GM18520 (cell line): ENCODE data around the gene DHRS7B.
"Not testable (repeated sequence)": the region's sequence is repeated elsewhere in the genome, so short reads cannot be mapped to it uniquely, and the experiment has no call there.

Source experiments
- ATAC-seq: cut with Tn5 transposase; IDR thresholded peaks from one replicate; pipeline ENCODE4 v1.9.1; 2021; ENCODE audit not compliant: unreplicated experiment

DHRS7B gene

DNA sequence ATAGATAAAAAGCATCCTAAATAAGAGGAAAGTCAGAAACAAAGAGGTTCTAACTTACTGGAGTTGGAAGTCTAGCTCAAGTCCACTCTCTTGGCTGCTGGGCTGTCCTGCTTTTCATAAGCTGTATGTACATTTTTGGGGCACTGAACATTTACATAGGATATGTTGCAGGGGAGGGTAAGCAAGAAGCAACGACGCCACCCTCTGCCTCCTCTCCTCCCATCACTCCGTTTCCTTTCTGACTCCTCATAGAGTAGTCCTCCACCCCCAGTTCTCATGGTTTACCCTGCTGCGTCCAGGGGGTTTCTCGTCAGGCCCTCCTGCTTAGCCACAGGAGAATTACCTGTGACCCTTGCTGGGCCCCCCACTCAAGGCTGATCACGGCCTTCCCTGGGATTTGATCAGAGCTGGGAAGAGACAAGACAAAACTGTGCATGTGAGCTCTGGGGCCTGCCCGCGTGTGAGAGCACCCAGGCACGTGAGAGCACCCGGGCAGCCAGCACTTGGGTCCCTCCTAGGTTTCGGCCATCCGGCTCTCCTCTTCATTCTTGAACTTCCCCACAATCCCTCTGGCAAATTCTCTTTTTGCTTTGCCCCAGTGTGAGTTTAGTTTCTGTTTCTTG, 50.1 kb downstream of the DHRS7B start:
- ATAC-seq: no peak

DNA sequence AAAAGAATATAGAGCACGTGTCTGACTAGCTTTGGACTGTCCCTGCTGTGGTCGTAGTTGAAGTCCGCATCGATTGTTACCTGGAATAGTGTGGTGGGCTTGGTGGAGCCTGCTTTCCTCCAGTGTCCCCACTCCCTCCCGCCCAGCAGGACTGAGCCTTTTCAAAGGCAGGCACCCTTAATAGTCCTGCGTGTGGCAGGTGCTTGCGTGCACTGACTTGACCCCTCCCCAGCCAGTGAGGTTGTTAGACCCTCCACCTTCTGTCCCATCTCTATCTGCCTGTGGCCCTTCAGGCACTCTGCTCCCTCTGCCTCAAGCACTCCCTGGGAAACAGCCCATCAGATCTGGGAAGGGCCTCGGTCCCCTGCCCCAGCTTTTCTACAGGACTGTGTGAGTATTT, 50.6 kb downstream of the DHRS7B start:
- ATAC-seq: no peak

DNA sequence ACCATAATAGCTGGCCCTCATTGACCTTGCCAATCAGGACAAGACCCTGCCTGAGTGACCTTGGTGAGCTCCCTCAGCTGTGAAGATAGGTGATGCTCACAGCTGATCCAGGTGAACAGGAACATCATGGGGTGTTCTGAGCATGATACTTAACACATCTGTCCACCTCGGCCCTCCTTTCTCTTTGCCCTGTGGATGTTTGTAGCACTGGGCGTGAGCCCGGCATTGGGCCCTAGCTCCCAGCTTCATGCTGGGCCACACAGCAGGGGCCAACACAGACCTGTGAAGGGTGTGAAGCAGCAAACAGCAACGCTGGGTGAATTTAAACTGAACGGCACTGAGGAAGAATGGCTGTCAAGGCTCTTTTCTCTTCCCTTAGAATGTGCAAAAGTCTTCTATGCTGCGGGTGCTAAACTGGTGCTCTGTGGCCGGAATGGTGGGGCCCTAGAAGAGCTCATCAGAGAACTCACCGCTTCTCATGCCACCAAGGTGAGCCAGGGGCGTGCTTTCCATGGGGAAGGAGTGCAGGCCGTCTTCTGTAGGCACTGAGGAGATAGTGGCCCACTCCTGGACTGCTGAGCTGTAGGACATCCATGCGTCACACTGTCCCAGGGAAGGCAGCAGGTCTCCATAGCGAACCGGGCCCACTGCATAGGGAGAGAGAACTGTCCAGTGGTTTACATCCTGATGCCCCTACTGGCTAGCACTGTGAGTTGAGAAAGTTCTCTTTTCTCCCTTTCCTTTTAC, 51.3 kb downstream of the DHRS7B start:
- ATAC-seq: no peak

DNA sequence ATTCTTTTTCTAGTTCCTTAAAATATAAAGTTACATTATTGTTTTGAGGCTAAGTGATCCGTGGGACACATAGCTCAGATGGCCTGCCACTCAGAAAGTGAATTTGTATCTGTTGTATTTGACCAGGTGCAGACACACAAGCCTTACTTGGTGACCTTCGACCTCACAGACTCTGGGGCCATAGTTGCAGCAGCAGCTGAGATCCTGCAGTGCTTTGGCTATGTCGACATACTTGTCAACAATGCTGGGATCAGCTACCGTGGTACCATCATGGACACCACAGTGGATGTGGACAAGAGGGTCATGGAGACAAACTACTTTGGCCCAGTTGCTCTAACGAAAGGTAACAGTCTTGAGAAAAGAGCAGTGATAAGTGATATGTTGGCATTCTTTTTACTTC, 56.7 kb downstream of the DHRS7B start:
- no peak for ATAC-seq

DNA sequence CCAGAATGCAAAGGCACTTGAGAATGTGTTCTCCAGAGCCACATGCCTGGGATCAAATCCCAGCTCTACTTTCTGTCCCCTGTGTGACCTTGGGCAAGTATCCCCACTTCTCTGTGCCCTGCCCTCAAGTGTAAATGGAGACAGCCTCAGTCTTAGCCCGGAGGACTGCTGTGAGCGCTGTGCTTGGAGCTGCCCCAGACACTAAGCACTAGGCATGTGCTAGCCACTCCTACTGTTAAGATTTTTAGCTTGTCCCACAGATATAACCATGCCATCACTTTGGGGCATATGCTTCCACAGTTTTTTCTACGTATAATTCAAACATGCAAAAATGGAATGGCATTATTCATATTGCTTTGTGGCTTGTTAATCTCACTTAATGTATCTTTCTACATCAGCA, 57.8 kb downstream of the DHRS7B start:
- no peak for ATAC-seq

DNA sequence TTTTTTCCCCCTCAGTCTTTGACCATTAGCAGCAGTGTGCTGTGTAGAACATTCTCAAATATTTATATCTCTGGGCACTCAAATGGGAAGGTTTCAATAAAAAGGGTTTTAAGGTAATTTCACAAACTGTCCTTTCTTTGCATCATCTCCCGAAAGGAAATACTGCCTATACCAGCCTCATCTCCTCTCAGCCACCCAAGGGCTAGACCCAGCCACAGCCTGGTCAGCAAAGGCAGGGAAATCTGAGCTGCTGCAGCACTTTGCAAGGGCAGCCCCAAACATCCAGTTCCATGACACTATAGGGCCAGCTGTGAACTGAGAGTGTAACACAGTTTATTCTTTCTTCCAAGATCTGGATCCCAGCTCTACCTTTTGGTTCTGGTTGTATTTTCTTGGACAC, 58.3 kb downstream of the DHRS7B start:
- ATAC-seq: no peak

DNA sequence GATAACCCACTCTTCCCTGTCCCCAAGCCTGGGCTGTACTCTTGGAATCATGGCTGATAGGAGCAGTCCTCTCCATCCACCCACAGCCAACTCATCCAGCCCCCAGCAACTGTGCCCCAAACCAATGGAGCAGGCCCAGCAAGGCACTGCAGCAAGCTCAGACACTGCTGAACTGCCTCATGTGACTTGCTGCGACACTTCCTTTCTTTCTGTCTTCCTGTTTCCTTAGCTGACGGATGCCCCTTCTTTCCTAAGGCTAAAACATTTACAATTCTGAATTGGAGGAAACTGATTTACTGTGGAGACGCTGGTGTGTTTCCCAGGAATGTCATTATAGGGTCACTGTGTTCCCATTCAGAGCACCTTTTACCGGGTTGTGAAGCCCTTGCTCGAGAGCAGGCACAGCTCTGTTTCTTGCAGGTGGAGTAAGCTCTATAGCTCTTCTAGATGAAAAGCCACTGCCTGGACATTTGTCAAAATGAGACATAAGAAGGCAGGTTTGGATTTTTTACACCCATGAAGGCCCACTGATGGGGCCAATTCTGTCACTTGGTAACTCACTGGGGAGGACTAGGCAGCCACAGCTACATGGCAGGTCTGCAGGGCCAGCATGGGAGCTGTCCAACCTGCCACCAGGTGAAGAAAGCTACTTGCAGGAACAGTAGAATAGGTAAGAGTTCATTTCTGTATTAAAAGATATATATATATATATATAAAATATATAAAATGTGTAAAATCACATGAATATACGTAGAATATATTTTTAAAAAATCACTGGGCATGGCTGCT, 59.8 kb downstream of the DHRS7B start:
- no peak for ATAC-seq

DNA sequence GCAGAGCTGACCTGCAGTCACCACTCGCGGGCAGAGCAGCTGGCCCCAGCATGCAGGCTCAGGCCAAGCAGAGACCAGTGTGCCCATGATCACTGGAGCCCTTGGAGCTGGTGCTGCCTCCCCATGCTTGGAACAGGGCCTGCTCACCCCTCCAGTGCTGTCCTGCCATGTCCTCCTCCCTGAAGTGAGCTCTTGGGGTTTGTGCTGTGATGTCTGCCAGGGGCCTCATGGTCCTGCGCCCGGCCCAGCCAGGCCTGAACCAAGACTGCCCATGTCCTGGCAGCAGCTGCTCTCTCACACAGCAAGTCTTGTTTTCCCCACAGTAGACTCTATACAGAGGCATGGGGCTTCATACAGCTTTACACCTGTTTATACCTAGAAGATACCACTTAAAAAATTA, 62.6 kb downstream of the DHRS7B start:
- no peak for ATAC-seq

DNA sequence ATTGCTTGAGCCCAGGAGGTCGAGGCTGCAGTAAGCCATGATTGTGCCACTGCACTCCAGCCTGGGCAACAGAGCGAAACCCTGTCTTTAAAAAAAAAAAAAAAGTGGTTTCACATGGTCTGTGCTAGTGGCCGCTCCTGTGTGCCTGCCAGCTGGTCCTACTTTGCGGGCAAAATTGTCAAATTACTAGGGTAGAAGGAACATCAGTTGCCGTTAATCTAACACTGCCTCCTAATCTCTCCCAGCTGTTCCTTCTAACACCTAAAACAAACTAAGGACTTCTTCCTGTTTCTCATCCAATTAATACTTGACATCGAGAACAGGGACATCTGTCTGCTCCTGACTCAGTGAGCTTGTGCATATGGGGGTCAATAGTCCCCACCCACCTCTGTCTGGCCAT, 63.3 kb downstream of the DHRS7B start:
- no peak for ATAC-seq

DNA sequence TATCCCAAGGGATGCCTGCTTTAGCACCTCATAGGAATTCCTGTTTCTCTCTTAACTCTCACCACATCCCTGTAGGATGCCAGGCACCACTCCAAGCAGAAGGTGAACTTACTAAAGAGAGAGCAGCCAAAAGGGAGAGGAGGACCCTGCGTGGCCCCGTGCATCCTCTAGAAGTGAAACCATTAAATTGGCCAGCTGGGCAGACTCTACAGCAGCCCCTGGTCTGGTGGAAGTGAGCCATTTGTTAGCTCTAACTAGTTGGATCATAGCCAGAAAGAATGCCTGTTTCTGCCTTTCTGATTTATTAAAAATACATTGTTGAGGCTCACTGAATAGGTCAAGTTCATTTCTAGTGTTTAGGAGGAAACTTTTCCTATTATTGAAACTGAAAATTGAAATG, 64.9 kb downstream of the DHRS7B start:
- no peak for ATAC-seq

DNA sequence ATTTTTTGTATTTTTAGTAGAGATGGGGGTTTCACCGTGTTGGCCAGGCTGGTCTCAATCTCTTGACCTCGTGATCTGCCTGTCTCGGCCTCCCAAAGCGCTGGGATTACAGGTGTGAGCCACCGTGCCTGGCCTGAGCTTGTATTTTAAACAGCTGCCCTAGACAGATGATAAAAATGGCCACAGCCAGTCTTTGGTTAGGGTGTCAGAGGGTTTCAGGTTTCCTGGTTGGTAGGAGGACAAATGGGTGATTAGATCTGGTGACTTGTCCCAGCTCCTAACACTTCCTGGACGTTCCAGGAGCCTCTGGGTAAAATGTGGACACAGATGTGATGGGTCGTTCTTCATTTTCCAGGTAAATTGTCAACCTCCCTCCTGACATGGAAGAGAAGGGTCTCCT, 65.7 kb downstream of the DHRS7B start:
- not testable (repeated sequence) for ATAC-seq

DNA sequence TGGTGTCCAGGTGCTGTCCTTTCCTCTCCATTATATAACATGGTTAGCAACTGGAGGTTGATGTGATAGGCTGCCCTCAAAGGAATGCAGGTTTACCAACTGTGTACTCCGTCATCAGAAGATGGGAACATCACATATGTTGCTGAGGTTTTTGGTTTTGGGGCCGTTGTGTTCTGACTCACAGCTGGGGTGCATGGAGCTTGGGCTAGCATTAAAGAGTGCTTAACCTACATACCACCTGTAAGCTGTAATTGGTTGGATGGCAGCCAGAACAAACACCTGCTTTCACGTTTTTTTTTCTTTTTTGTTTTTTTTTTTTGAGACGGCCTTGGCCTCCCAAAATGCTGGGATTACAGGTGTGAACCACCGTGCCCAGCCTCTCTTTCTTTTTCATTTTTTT, 66.3 kb downstream of the DHRS7B start:
- ATAC-seq: no peak

DNA sequence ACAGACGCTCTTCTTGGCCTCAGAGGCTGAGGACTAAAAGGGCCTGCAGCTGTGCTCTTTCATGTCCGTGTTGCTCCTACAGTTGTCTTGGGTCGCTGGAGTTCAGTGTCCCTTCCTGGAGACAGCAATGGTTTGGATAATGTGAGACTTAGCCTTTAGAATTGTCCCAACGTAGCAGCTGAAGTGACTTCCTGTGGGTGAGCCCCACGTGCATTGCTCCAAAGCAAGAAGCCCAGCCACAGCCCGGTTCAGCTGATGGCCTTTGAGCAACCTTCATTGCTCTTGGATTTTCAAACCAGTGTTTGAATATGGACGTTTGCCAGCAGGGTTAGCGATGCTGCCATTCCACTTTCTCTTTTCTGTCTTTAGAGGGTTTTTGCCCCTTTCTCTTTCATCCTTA, 67.5 kb downstream of the DHRS7B start:
- no peak for ATAC-seq

DNA sequence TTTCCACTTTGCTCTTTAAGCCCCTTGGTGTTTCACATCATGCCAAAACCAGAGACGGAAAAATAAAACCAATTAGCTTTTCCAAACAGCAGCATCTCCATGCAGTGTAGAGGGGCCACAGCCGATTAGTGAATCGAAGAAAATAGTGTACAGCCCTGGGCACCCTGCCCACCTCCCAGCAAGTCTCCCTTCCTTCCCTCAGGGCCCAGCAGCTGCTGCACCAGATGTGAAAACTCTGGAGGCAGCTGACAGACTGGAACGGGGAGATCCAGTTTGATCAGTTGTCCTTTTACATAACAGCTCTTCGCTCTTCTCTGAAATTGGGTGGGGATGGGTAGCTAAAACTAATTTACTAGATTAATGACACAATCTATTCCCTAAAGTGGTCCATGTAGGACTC, 67.9 kb downstream of the DHRS7B start:
- no peak for ATAC-seq

DNA sequence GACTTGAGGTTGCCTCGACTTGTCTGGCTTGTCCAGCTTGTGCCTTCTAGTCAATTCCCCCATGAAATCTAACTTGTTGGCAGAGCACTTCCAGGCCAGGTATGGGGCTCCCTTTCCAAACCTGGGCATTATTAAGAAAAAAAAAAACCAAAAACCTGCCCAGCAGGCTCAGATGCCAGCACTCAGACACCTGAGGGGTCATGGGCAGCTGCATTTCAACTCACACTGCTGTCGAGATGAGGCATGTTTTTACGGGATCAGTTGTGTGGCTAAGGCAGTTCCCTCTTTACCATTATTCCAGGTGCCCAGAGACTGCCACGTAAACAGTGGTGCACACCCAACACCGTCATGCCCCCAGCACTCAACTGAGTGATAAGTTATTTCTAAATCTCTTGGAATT, 69.4 kb downstream of the DHRS7B start:
- no peak for ATAC-seq

DNA sequence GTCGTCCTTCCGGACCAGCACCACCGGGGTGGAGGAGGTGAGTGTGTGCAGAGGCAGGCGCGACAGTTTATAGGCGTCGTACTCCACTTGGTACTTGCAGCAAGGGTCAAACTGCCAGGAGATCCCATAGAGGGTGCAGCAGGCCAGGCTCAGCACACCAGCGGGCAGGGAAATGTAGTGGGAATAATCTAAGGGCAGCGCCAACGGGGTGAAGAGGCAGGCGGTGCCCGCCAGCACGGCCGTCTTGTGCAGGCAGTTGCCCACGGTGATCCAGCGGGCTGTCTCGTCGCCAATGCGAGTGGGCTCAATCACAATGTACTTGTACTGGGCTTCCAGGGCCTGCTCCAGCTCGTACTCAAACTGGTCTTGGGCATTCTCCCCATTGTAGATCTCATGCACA, 71.6 kb downstream of the DHRS7B start:
- no peak for ATAC-seq

DNA sequence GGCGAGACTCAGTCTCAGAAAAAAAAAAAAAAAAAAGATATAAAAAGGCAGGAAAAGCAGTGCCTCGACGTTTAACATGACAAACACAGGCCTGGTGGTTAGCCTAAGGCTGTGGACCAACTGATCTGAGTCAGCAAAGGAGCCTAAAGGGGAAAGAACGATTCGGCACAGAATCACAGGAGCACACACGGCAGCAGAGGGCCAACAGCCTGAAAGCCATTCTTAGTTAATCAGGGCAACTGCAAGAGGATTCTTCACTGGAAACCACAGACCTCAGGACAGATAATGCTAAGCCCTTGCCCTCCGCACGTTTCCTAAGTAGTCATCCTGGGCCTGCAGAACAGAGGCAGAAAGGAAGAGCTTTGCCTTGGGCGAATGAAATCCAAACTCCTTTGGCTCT, 72.5 kb downstream of the DHRS7B start:
- no peak for ATAC-seq

DNA sequence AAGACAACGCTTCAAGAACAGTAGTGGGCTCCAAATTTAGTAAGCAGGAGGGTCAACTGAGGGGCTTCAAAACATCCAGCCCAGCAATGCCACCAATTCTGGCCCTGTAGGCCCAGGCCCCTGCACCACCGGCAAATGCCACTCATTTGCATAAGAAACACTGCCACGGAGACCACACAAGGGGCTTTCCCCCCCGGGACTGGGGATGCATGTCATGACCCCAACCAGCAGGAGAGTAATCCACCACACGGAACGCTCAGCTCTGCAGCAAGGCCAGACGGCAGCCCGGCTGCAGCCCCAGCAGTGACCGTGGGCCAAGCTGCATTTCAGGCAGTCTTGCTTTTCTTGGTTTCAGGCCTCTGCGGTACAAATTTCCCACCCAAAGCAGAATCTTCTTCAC, 73.1 kb downstream of the DHRS7B start:
- no peak for ATAC-seq

DNA sequence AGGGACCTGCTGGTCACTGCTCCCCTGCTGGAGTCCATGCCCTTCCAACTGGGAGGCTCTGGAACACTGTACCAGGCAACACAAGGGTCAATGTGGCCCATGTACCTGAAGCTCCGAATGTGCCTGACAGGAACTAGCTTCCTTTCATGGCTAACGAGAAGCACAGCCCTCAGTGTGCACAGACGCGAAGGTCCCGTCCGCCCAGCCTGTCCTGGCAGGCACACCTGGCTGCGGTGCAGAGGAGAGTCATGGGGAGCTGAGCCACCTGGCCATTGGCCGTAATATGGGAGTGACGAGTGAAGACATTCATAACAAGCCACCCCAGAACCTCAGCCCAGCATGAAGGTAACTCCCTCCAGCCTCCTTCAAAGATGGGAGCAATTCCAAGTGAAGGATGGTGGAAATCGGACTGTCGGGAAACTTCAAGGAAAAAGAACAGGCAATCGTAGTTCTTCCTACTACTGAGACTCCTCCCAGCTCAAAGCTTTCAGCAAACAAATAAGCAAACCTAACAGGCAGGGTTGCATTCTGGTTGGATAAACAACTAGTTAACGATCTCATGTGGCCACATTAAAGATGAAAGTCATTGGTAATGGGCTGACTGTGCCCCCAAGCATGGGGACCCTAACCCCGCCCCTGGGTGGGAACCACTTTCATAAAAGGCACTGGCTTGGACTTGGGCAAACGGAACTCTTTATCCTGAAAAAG, 74.0 kb downstream of the DHRS7B start:
- no peak for ATAC-seq

DNA sequence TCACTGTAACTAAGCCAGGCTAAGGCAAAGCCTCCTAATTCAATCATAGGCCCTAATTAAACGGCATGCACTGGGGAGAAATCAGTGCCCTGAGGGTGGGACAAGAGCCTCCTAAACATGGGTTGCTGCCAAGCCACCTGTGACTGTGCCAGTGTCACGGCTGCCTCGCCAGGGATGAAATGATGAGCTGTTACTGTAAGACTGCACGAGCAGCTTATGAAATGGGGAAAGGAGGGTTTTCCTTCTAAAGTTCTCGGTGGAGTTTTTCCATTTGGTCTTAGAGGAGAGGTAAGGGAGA, 74.5 kb downstream of the DHRS7B start:
- no peak for ATAC-seq

DNA sequence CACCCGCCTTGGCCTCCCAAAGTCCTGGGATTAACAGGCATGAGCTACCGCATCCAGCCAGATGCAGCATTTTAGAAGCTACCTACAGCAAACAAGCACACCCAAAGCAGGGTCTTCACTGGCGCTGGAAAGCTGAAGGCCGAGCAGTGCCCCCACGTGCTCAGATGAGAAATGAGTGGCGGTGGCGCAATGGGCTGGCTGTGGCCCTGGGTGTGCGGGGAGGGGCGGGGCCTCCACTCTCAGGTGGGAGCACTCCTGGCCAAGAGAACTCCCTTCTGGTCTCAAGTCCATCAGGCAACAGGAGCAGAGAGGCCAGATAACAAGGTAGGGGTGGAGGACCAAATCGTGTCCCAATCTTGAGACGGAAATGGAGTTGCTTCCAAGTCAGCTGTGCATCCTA, 75.1 kb downstream of the DHRS7B start:
- ATAC-seq: no peak

DNA sequence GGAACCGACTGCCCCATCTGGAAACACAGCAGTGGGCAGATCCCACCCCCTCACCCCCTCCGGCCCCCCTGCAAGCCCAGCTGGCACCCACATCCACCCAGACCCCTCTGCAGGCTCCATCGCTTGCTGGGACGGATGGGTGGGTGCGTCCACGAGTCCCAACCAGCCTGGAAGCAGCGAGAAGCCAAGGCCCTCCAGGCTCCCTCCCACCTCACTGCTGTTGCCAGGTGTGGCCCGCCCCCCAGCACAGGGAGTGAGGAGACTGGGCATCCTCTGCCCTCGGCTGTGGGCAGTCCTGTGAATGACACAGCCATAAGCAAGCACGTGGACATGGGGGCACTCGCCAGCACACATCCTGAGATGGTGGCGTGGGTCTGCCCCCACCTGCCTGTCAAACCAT, 75.7 kb downstream of the DHRS7B start:
- ATAC-seq: no peak
